ENCODE measurements around the gene AHDC1.
A peak's percentile ranks its signal among the peaks of the same experiment; 100 is the strongest.

The AHDC1 gene

DNA sequence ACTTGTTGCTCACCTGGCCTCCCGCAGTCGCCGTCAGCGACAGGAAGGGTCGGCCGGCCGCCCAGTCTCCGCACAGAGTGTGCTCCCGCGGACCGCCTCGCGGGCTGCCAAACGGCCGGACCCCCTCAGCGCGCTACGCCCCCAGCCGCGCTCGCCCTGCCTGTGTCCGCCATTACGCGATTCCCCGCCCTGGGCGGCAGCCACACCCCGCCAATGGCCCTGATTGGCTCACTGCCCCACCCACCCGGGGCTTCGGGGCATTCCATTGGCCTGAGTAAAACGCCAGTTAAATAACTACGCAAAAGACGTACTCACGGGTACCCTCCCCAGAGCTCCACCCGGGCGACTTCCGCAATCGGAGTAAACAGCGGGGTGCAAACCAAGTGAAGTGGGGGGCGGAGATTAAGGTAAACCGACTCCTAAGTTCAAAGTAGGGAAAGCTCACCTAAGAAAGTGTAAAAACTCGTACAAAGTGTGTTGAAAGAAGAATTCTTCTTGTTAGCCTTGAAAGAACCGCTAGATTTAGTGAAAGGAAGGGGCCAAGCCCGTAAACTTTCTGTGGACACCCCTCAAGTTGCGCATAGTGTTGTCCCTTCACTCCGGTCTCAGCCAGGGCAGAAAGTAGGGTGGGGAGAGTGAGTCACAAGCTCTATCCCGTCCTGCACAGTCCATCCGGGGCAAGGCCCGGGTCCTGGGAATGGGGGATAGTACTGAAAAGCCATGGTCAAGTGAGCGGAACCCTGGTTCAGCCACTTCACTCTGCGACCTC lies 113.8 kb downstream of the AHDC1 start, which contains the start of gene WASF2:
Gene WASF2, minus strand, starts transcription at position 195 of the 769 bp plus-strand sequence. CDS start 61,277 bp downstream, outside the sequence.
- ATAC-seq, result peak; percentile 94
- TF ChIP-seq GLIS3 (CRISPR knock-in tag; IDR thresholded peaks at IDR 0.05), result 0 out of 2 replicates have a peak, but pooled peaks have one; percentile 32
- TF ChIP-seq TCF4 (CRISPR knock-in tag; IDR thresholded peaks at IDR 0.05; ENCODE audit: borderline replicate concordance), result no peak

DNA sequence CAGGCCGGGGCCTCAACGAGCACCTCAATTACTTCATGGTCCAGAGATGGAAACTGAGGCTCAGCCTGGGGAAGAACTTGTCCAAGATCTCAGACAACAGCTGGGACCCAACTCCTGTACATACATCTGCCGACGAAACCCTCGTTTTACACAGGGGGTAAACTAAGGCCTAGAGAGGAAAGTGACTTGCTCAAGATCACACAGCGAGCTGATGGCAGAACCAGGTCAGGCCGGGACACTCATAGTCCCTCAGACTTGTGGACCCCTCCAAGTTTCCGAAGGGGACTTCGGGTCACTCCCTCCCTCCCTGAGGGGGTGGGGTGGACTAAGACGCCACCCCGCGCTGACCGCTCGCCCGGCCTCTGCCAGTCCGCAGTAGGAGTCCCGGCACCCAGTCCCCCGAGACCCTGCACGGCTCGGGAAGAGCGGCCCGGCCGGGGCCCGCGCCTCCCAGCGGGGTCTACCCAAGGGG lies 114.4 kb downstream of the AHDC1 start:
- ATAC-seq, result peak; percentile 48
- no peak for TF ChIP-seq ZNF8 (CRISPR knock-in tag; IDR thresholded peaks at IDR 0.05)
- TF ChIP-seq SNAI2 (CRISPR knock-in tag; IDR thresholded peaks at IDR 0.05), result no peak
- no peak for TF ChIP-seq RARB (CRISPR knock-in tag; IDR thresholded peaks at IDR 0.05)
- no peak for TF ChIP-seq ZFP30 (CRISPR knock-in tag; IDR thresholded peaks at IDR 0.05)
- TF ChIP-seq, protein P1, sequence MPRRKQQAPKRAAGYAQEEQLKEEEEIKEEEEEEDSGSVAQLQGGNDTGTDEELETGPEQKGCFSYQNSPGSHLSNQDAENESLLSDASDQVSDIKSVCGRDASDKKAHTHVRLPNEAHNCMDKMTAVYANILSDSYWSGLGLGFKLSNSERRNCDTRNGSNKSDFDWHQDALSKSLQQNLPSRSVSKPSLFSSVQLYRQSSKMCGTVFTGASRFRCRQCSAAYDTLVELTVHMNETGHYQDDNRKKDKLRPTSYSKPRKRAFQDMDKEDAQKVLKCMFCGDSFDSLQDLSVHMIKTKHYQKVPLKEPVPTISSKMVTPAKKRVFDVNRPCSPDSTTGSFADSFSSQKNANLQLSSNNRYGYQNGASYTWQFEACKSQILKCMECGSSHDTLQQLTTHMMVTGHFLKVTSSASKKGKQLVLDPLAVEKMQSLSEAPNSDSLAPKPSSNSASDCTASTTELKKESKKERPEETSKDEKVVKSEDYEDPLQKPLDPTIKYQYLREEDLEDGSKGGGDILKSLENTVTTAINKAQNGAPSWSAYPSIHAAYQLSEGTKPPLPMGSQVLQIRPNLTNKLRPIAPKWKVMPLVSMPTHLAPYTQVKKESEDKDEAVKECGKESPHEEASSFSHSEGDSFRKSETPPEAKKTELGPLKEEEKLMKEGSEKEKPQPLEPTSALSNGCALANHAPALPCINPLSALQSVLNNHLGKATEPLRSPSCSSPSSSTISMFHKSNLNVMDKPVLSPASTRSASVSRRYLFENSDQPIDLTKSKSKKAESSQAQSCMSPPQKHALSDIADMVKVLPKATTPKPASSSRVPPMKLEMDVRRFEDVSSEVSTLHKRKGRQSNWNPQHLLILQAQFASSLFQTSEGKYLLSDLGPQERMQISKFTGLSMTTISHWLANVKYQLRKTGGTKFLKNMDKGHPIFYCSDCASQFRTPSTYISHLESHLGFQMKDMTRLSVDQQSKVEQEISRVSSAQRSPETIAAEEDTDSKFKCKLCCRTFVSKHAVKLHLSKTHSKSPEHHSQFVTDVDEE (CRISPR knock-in tag; IDR thresholded peaks at IDR 0.05), result no peak
- no peak for TF ChIP-seq OSR1 (CRISPR knock-in tag; IDR thresholded peaks at IDR 0.05)
- TF ChIP-seq, protein P2, sequence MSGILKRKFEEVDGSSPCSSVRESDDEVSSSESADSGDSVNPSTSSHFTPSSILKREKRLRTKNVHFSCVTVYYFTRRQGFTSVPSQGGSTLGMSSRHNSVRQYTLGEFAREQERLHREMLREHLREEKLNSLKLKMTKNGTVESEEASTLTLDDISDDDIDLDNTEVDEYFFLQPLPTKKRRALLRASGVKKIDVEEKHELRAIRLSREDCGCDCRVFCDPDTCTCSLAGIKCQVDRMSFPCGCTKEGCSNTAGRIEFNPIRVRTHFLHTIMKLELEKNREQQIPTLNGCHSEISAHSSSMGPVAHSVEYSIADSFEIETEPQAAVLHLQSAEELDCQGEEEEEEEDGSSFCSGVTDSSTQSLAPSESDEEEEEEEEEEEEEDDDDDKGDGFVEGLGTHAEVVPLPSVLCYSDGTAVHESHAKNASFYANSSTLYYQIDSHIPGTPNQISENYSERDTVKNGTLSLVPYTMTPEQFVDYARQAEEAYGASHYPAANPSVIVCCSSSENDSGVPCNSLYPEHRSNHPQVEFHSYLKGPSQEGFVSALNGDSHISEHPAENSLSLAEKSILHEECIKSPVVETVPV (CRISPR knock-in tag; IDR thresholded peaks at IDR 0.05), result no peak
- TF ChIP-seq ZNF70 (CRISPR knock-in tag; IDR thresholded peaks at IDR 0.05), result no peak
- no peak for TF ChIP-seq TOX (CRISPR knock-in tag; IDR thresholded peaks at IDR 0.05; ENCODE audit: borderline replicate concordance)
- no peak for TF ChIP-seq GLIS3 (CRISPR knock-in tag; IDR thresholded peaks at IDR 0.05)

DNA sequence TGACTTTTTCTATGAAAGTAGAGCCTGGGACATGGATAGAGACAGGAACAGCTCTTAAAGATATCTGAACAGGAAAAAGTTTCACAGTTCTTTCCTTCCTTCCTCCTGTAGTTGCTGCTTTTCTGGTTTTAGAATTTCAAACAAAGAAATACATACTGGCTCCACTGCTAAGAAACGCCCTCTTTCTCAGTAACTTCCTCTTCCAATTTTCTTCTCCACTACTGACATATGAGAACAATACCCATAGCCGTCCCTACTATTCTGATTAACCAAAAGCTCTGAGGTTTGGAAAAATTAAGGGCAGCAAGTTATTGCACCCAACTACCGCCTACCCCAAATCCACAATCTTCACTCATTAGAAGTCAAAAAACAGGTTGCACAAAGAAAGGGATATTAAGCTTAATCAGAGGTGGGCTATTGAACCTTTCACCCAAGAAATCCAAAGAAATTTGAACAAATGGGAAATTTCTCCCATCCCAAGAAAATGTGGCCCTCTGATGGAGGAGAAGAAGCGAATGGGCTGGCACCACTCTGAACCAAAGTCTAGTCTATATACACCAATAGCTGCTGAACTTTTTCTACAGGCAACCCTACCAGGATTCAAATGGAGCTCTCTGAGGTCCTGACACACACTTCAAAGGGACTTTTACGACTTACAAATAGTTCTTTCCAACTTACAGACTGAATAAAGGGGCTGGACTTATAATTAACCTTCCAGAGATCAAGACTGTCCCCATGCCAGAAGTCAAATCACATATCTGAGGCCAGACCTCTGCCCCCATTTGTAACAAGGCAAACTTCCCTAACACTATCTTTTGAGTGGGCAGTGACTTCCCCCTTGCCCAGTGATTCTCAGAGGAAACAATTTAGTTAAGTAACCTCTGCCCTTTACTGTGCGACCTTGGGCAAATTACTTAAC lies 115.7 kb downstream of the AHDC1 start:
- ATAC-seq, result no peak
- no peak for TF ChIP-seq OSR1 (CRISPR knock-in tag; IDR thresholded peaks at IDR 0.05)
- no peak for TF ChIP-seq GLIS3 (CRISPR knock-in tag; IDR thresholded peaks at IDR 0.05)
- TF ChIP-seq TCF4 (CRISPR knock-in tag; IDR thresholded peaks at IDR 0.05; ENCODE audit: borderline replicate concordance), result no peak

DNA sequence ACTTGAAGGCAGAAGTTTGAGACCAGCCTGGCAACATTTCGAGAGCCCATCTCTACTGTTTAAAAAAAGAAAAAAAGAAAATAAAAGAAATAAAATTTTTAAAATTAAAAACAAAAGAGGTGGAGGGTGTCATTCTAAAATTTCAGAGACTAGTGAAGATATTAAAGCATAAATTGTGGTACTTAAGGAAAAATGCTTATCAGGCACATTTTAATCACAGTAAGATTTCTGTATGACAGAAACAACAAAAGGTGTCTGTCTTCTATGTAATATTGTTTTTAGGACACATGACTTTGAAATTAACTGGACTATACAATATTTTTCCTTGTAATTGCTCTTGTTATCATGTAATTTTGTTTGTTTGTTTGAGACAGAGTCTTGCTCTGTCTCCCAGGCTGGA lies 118.6 kb downstream of the AHDC1 start:
- TF ChIP-seq ISL1 (CRISPR knock-in tag; IDR thresholded peaks at IDR 0.05) (no peak), ZNF565 (CRISPR knock-in tag; conservative IDR thresholded peaks at IDR 0.05; ENCODE audit: low read depth) (no peak), ZC3H10 (CRISPR knock-in tag; IDR thresholded peaks at IDR 0.05) (no peak), ARNTL (CRISPR knock-in tag; IDR thresholded peaks at IDR 0.05; ENCODE audit: borderline replicate concordance, low read depth) (no peak), ESRRG (CRISPR knock-in tag; IDR thresholded peaks at IDR 0.05) (no peak), ZNF8 (CRISPR knock-in tag; IDR thresholded peaks at IDR 0.05) (no peak), BACH2 (CRISPR knock-in tag; IDR thresholded peaks at IDR 0.05; ENCODE audit: borderline replicate concordance) (no peak), SNAI2 (CRISPR knock-in tag; IDR thresholded peaks at IDR 0.05) (no peak), TOX (CRISPR knock-in tag; IDR thresholded peaks at IDR 0.05; ENCODE audit: borderline replicate concordance) (no peak), OSR1 (CRISPR knock-in tag; IDR thresholded peaks at IDR 0.05) (no peak), GLIS3 (CRISPR knock-in tag; IDR thresholded peaks at IDR 0.05) (no peak), ZFP30 (CRISPR knock-in tag; IDR thresholded peaks at IDR 0.05) (no peak), CSDC2 (CRISPR knock-in tag; IDR thresholded peaks at IDR 0.05) (no peak), TCF4 (CRISPR knock-in tag; IDR thresholded peaks at IDR 0.05; ENCODE audit: borderline replicate concordance) (no peak), ZFP3 (CRISPR knock-in tag; IDR thresholded peaks at IDR 0.05) (no peak)
- TF ChIP-seq, protein P2 (CRISPR knock-in tag; IDR thresholded peaks at IDR 0.05), result no peak
- TF ChIP-seq, protein P3, sequence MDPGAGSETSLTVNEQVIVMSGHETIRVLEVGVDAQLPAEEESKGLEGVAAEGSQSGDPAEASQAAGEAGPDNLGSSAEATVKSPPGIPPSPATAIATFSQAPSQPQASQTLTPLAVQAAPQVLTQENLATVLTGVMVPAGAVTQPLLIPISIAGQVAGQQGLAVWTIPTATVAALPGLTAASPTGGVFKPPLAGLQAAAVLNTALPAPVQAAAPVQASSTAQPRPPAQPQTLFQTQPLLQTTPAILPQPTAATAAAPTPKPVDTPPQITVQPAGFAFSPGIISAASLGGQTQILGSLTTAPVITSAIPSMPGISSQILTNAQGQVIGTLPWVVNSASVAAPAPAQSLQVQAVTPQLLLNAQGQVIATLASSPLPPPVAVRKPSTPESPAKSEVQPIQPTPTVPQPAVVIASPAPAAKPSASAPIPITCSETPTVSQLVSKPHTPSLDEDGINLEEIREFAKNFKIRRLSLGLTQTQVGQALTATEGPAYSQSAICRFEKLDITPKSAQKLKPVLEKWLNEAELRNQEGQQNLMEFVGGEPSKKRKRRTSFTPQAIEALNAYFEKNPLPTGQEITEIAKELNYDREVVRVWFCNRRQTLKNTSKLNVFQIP (CRISPR knock-in tag; IDR thresholded peaks at IDR 0.05; ENCODE audit: borderline replicate concordance, low read depth), result no peak
- TF ChIP-seq, protein P4, sequence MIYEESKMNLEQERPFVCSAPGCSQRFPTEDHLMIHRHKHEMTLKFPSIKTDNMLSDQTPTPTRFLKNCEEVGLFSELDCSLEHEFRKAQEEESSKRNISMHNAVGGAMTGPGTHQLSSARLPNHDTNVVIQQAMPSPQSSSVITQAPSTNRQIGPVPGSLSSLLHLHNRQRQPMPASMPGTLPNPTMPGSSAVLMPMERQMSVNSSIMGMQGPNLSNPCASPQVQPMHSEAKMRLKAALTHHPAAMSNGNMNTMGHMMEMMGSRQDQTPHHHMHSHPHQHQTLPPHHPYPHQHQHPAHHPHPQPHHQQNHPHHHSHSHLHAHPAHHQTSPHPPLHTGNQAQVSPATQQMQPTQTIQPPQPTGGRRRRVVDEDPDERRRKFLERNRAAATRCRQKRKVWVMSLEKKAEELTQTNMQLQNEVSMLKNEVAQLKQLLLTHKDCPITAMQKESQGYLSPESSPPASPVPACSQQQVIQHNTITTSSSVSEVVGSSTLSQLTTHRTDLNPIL (CRISPR knock-in tag; IDR thresholded peaks at IDR 0.05; ENCODE audit: low read depth), result no peak
- no peak for ATAC-seq

Measured in SK-N-SH treated with all-trans-retinoic acid at 6 μM for 48 hours (cell line).